GM12878 (cell line): ENCODE results near the gene SPIRE1. TPM values are rescaled to one million over a fixed set of nuclear protein-coding genes. Genes with fewer than 3 reads are reported as not detected.

Experiments used
- ATAC-seq: fragments of 200-7000 bp; cut with Tn5 transposase; 3 replicates; pipeline ENCODE4 v1.9.1; 2020; ENCODE audit warnings: mild to moderate bottlenecking, moderate library complexity
- BruUV-seq: library from RNA; stranded (reverse); fragments of 400-500 nt; replicated peaks from 2 replicates; lab custom pipeline; 2021; lab: Mats Ljungman, UMichigan
- CTCF ChIA-PET: fragments of 300-600 bp; sonication (Branson Sonifier 250); formaldehyde crosslinking; extraction: SDS; loops from one replicate; lab custom pipeline; 2021; ENCODE audit warnings: inconsistent platforms; lab: Yijun Ruan, JAX
- POLR2A ChIA-PET: fragments of 350-600 bp; formaldehyde crosslinking; extraction: SDS; loops from one replicate; lab custom pipeline; 2021; ENCODE audit warnings: inconsistent platforms; lab: Charles Lee
- RAD21 ChIA-PET: fragments of 300-600 bp; sonication (Branson Sonifier 250); formaldehyde crosslinking; loops from one replicate; lab custom pipeline; 2023; ENCODE audit warnings: antibody characterized with exemption; ENCODE audit not compliant: unreplicated experiment; lab: Charles Lee
- SMC1A ChIA-PET: fragments of 300-600 bp; sonication (Branson Sonifier 250); formaldehyde crosslinking; loops from one replicate; lab custom pipeline; 2023; ENCODE audit not compliant: unreplicated experiment, uncharacterized antibody; lab: Charles Lee
- DNase-seq: peaks from one replicate; pipeline ENCODE4 v3.0.0-alpha.2; 2011; ENCODE audit warnings: low read depth, low spot score
- FAIRE-seq: peaks from 3 replicates; lab custom pipeline; 2011; peaks lifted over from hg19 to GRCh38; lab: Jason Lieb, UNC
- H2AFZ ChIP-seq: 2 replicates; pipeline ENCODE4 v1.6.0; 2011; ENCODE audit warnings: low read depth, low read length, control low read depth; ENCODE audit not compliant: control insufficient read depth
- H3K27ac ChIP-seq: 2 replicates; pipeline ENCODE4 v1.5.1; 2011; ENCODE audit warnings: control low read depth; ENCODE audit not compliant: control insufficient read depth, insufficient read depth
- H3K27me3 ChIP-seq, 2 experiments: replicated peaks in 1 of 2; 2 replicates each; pipeline versions ENCODE4 v1.6.0 to v1.6.1; 2011; ENCODE audit warnings: low read length in 1 of 2; ENCODE audit not compliant: control insufficient read depth in 2 of 2, insufficient read depth in 2 of 2
- H3K36me3 ChIP-seq, 2 experiments: 2 replicates each; pipeline ENCODE4 v1.5.1; 2011; ENCODE audit warnings: low read length in 1 of 2; ENCODE audit not compliant: control insufficient read depth in 2 of 2, insufficient read depth in 2 of 2
- H3K4me1 ChIP-seq: 2 replicates; pipeline ENCODE4 v1.6.1; 2011; ENCODE audit warnings: mild to moderate bottlenecking, low read length, moderate library complexity, mixed read lengths; ENCODE audit not compliant: control insufficient read depth, insufficient read depth
- H3K4me2 ChIP-seq: 2 replicates; pipeline ENCODE4 v1.6.0; 2011; ENCODE audit warnings: control low read depth; ENCODE audit not compliant: control insufficient read depth, insufficient read depth
- H3K4me3 ChIP-seq: fragments of 200-600 bp; sonication (generic); 2 replicates; pipeline ENCODE4 v1.5.1; 2016
- H3K79me2 ChIP-seq: 2 replicates; pipeline ENCODE4 v1.6.0; 2011; ENCODE audit warnings: low read length; ENCODE audit not compliant: control insufficient read depth, insufficient read depth
- H3K9ac ChIP-seq: 2 replicates; pipeline ENCODE4 v1.8.0; 2011; ENCODE audit warnings: low read length, control low read depth, mixed read lengths; ENCODE audit not compliant: control insufficient read depth, insufficient read depth
- H3K9me3 ChIP-seq: replicated peaks from 3 replicates; pipeline ENCODE4 v1.5.1; 2011; ENCODE audit warnings: mild to moderate bottlenecking, low read length; ENCODE audit not compliant: control insufficient read depth, insufficient read depth
- H4K20me1 ChIP-seq: 2 replicates; pipeline ENCODE4 v1.6.0; 2011; ENCODE audit not compliant: control insufficient read depth, insufficient read depth
- BCL11A ChIP-seq: IDR thresholded peaks from 2 replicates; pipeline ENCODE4 v1.6.1; 2011; ENCODE audit warnings: low read depth, low read length
- DPF2 ChIP-seq: fragments of 450-650 bp; IDR thresholded peaks from 2 replicates; pipeline ENCODE4 v1.6.1; 2017; ENCODE audit warnings: mild to moderate bottlenecking
- HDGF ChIP-seq: fragments of 450-650 bp; IDR thresholded peaks from 2 replicates; pipeline ENCODE4 v1.6.1; 2016; ENCODE audit warnings: antibody characterized with exemption
- JUNB ChIP-seq: IDR thresholded peaks from 2 replicates; pipeline ENCODE4 v1.6.1; 2016; ENCODE audit warnings: antibody characterized with exemption, mild to moderate bottlenecking
- PKNOX1 ChIP-seq: fragments of 450-650 bp; IDR thresholded peaks from 2 replicates; pipeline ENCODE4 v1.6.1; 2016; ENCODE audit warnings: mild to moderate bottlenecking
- RAD51 ChIP-seq: fragments of 450-650 bp; IDR thresholded peaks from 2 replicates; pipeline ENCODE4 v1.6.1; 2016; ENCODE audit warnings: moderate library complexity, mild to moderate bottlenecking, inconsistent platforms
- RELA ChIP-seq: fragments of 450-650 bp; IDR thresholded peaks from 2 replicates; pipeline ENCODE4 v1.8.0; 2014; ENCODE audit warnings: borderline replicate concordance; ENCODE audit not compliant: partially characterized antibody
- RELB ChIP-seq: fragments of 450-650 bp; IDR thresholded peaks from 2 replicates; pipeline ENCODE4 v1.6.1; 2017; ENCODE audit warnings: low read depth, mild to moderate bottlenecking, moderate library complexity
- SP1 ChIP-seq: IDR thresholded peaks from one replicate; pipeline ENCODE4 v1.6.1; 2011; ENCODE audit warnings: low read depth, low read length
- TCF12 ChIP-seq: IDR thresholded peaks from 2 replicates; pipeline ENCODE4 v1.6.1; 2011; ENCODE audit warnings: low read depth, mild to moderate bottlenecking, low read length
- TCF3 ChIP-seq: IDR thresholded peaks from 2 replicates; pipeline ENCODE4 v1.6.1; 2012; ENCODE audit warnings: low read depth, mild to moderate bottlenecking, low read length, borderline replicate concordance; ENCODE audit not compliant: insufficient read depth
- USF1 ChIP-seq: IDR thresholded peaks from 2 replicates; pipeline ENCODE4 v1.6.1; 2011; ENCODE audit warnings: borderline replicate concordance, low read depth, mild to moderate bottlenecking, moderate library complexity, mixed read lengths, low read length; ENCODE audit not compliant: insufficient read depth; ENCODE audit errors: extremely low read length
- ZNF217 ChIP-seq: fragments of 450-650 bp; IDR thresholded peaks from 2 replicates; pipeline ENCODE4 v1.6.1; 2017; ENCODE audit warnings: antibody characterized with exemption, mild to moderate bottlenecking
- ZZZ3 ChIP-seq: IDR thresholded peaks from 2 replicates; pipeline ENCODE4 v1.6.1; 2011; ENCODE audit warnings: low read depth; ENCODE audit not compliant: control insufficient read depth, insufficient read length
- WGBS: methylation state at CpG from one replicate; pipeline ENCODE4 v1.1.6; 2016; ENCODE audit warnings: low lambda C conversion rate; ENCODE audit not compliant: insufficient replicate concordance, insufficient coverage; ENCODE audit errors: missing lambda C conversion rate; 5-methylcytosine and 5-hydroxymethylcytosine counted together
- in situ Hi-C: fragments of 300-500 bp; cut with MboI; formaldehyde crosslinking; loops from 9 replicates; pipeline ENCODE4 v1.14.3; 2018; ENCODE audit warnings: mixed read lengths
- intact Hi-C: fragments of 100-400 bp; cut with micrococcal nuclease; formaldehyde crosslinking; loops from one replicate; pipeline ENCODE4 v1.14.2; 2022; ENCODE audit not compliant: unreplicated experiment
- polyA plus RNA-seq, 11 experiments: library from polyadenylated mRNA; depleted of rRNA in 4 of 11; unstranded in 6 of 11; stranded (reverse) in 5 of 11; fragments of >200 nt; fragmentation: Nextera tagmentation in 4 of 11; fragmentation: Illumina TruSeq in 1 of 11; extraction: Ambion mirVana in 4 of 11; extraction: Trizol in 1 of 11; gene quantifications; 1 replicate in 1 of 11; 2 replicates in 10 of 11; pipeline versions ENCODE4 v1.2.1 to v1.2.3, GENCODE V29; 2011 to 2016; ENCODE audit warnings: inconsistent platforms in 2 of 11, missing spikeins in 2 of 11, low read depth in 1 of 11
- total RNA-seq, 4 experiments: library from RNA; depleted of rRNA in 3 of 4; stranded (reverse); fragments of >200 nt in 3 of 4; fragmentation: Illumina TruSeq in 1 of 4; extraction: Trizol in 1 of 4; gene quantifications; 2 replicates each; pipeline versions ENCODE4 v1.2.1 to v1.2.3, GENCODE V29; 2013 to 2021

SPIRE1 gene
- total and polyA plus RNA-seq, 10 of the 15 experiments (the other 5 are each of a cell fraction or from before 2014, with no cell fraction given) = 0.18 to 9.2 (median 4.3) TPM

GRCh38 chr18:12586956-12587355 is 71.0 kb downstream of the SPIRE1 start:
- Histone ChIP-seq H3K4me1 (no peaks in the 10 kb centered on the region), H3K27me3 (no peaks in the 10 kb centered on the region; a peak in 1 of 4 replicates), H3K4me3 (no peak overlapping the region), H3K9ac (no peak overlapping the region), H2AFZ (no peak overlapping the region), H3K27ac (no peak overlapping the region), H3K79me2 (no peaks in the 10 kb centered on the region), H3K36me3 (no peaks in the 10 kb centered on the region), H4K20me1 (no peaks in the 10 kb centered on the region), H3K9me3 (no peaks in the 10 kb centered on the region), H3K4me2 (no peak overlapping the region)
- ChIA-PET CTCF (no interaction called here), RAD21 (no interaction called here), POLR2A (no interaction called here)
- in situ Hi-C loops (no loop called here), intact Hi-C loops (no loop called here)
- WGBS = 78% methylated on average over 1 of the region's 1 CpG
- no peak for FAIRE-seq
- no peak for DNase-seq
- ATAC-seq = no peak
- TF ChIP-seq SP1 (no peak), RAD51 (no peak), DPF2 (no peak), PKNOX1 (no peak), RELB (no peak), USF1 (no peak), JUNB (no peak), BCL11A (no peak), TCF3 (no peak), ZZZ3 (no peak), TCF12 (no peak), HDGF (no peak), RELA (no peak), ZNF217 (no peak)
- TF ChIP-seq, all 136 proteins: peak for 0
- SMC1A ChIA-PET = interaction anchor here (0.8 kb wide), 1 partner anchor 10 kb away, joined by 3 read pairs; no protein-coding TSS in a partner anchor
- no TSS peak for BruUV-seq
